GM19467 (cell line): ENCODE measurements around the gene TSFM.

ENCODE experiments used
- ATAC-seq: cut with Tn5 transposase; IDR thresholded peaks from one replicate; pipeline ENCODE4 v1.9.1; 2021; ENCODE audit warnings: mild to moderate bottlenecking, moderate library complexity; ENCODE audit not compliant: unreplicated experiment

The TSFM gene

GRCh38 chr12:57782608-57783465 lies at the start of gene TSFM:
TSFM (plus strand) TSS chr12:57782787; CDS start chr12:57782802, 15 bp downstream.
- peak; percentile 74 for ATAC-seq

DNA sequence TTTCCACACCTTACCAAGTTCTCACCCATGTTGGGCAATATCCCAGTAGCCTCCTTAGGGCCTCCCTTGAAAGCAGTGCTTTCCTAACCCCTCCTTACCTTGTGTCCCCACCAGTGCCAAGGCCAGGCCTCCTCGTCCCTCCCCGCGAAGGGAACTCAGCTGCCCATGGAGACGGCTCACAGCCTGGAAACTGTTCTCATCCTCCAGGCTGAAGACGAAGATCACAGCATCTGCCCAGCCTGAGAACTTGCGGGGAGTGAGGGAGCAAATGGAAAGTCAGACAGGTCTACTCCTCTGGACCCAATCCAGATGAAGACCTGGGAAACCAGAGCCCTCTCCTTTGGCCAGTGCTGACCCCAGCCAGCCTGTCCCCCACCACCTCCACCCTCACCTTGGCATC lies 48.7 kb upstream of the TSFM start:
- no peak for ATAC-seq

GRCh38 chr12:57734591-57734990 lies 48.0 kb upstream of the TSFM start:
- no peak for ATAC-seq

GRCh38 chr12:57735198-57735855 lies 47.3 kb upstream of the TSFM start:
- no peak for ATAC-seq

DNA sequence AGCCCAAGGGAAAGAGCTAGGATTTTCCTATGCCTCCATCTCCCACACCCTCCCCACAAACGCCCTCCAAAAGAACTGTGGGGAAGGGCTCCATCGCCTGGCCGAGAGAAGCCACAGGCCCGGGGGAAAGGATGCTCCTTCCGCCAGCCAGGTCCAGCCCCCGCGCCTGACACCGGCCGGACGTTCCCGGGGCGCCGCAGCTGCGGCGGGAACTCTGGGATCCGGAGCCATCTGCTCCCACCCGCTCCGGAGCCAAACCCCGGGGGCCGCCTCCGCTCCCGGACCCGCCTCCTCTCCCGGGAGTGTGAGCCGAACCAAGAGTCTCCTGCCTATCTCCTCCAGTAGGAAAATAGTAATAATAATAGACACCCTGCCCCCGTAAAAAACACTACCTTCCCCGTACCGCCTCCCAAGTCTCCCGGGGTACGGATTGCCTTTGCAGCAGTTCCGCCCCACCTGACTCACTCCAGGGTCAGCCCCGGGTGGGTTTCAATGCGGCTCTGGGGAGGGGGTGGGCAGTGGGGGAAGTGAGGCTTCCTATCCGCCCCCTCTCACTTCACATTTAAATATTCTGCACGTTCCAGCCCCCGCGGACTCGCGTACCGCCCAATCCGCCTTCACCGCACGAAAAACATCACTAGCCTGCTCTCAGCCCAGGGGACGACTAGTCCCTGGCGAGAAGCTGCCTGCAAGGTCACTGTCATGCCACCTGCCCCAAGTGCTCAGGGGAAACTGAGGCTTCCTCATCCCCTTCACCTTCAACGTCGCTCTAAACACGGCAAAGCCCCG lies 46.4 kb upstream of the TSFM start:
- no peak for ATAC-seq

DNA sequence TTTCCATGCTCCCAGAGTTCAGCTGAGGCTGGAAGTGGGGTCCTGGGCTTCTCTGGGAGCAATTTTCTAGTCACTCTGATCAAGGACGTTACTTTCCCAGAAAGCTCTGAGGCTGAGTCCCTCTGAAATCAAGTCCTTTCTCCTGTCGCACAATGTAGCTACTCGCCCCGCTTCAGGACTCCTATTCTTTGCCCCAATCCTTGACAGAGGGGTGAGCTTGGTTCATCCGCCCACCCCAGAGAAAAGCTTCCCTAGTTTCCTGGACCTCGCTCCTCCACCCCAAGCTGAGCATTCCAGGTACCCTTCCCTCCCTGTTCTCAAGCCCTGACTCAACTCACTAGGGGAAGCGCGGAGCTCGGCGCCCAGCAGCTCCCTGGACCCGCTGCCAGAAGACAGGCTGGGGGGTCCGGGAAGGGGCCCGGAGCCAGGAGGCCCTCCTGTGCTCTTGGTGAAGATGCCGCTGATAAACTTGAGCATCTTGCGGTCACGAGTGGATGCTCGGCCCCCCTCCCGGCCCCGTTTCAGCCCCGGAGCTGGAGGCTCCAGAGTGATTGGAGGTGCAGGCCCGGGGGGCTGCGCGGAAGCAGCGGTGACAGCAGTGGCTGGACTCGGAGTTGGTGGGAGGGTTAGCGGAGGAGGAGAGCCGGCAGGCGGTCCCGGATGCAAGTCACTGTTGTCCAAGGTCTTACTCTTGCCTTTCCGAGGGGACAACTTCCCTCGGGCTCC lies 45.7 kb upstream of the TSFM start:
- ATAC-seq: no peak

- ATAC-seq: no peak
These were observed 44.8 kb upstream of the TSFM start for GRCh38 chr12:57737467-57738460.

DNA sequence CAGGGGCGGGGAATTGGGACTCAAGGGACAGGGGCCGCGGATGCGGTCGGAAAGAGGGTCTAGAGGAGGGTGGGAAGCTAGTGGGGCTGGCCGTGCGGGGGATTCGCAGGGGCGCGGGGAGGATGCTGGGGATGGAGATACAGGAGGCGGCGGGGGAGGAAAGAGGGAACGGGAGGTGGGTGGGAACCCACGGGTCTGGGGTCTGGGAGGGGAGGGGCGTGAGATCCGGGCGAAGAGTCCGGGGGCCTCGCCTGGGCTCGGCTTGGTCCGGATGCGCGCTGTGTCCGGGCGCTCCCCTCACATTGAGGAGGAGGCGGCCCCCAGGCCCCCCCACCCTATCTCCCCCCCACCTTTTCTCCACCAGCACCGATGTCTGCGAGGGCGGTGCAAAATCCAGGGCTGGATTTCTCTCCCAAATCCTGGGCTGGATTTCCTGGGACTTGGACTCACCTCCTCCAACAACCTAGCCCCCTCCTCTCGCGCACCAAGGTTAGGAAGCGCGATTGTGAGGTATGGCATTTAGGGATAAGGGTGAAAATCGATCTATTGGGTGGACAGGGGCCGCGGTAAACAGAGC lies 43.8 kb upstream of the TSFM start, which contains the start of gene AGAP2:
AGAP2 (minus strand) TSS at position 82 of the 577 bp plus-strand sequence. CDS start 496 bp downstream, outside the sequence.
- ATAC-seq: no peak

- no peak for ATAC-seq
These were observed 43.2 kb upstream of the TSFM start for GRCh38 chr12:57739387-57739786.

DNA sequence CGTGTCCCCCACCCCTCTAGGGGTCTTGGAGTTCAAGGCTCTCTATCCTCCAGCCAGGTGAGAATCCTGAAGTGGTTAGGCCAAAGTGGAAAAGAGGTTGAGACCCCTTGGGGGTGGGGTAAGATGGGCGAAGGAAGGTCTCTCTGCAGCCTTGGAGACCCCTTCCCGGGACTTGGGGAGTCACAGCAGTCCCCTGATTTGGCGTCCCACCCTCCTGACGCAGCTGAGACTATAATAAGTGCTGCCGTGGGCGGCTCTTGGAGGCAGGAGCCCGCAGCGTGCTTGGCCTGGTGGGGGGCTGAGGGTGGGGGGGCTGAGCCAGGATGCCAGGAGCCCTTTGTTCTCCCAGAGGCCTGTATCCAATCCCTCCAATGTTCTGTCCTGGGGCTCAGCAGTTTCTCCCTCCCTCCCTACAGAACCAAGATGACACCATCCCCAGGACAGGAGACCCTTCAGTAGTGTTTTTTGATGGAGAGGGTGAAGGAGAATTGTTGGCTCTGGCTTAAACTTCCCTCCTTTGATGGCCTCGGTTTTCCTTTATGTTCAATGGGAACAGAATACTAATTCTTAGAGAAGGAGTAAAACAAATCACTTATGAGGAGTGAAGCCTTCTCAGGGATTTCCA lies 42.6 kb upstream of the TSFM start:
- ATAC-seq: no peak

DNA sequence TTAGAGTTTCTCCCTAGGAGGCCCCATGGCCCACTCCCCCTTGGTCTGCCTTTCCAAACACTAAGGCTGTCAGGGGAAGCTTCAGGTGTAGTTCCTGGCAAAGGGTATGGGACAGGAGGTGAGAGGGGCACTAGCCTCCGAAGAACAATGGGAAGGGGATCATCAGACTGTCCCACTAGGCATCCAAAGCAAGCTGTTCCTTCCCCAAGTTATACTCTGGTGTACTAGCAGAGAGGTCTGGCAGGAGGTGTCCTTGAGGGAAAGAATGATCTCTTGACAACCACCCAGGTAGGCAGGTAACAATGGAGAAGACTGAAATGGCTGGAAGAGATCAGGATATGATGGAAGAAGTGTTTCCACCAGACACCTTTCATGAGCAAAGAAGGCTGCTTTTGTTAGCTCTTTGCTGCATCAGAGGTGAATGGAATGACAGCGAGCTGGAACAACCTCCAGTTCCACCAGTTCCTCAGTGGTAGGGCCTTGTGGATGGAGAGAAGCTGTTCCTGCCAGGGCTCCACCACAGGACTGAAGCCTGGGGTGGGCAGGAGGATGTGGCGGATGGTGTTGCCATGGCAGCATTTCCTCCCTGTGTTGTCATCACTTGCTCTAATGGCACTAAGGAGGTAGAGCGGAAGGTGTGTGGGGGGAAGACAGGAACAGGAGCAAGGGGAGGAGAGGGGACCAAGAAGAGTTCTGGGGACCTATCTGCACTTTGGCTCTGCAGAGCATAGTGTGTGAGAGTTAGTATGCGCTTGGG lies 41.8 kb upstream of the TSFM start:
- peak; percentile 47 for ATAC-seq

GRCh38 chr12:57741413-57741789 lies 41.2 kb upstream of the TSFM start:
- no peak for ATAC-seq

- ATAC-seq: peak; percentile 46
These were observed 40.5 kb upstream of the TSFM start for GRCh38 chr12:57741844-57742738.

- ATAC-seq: no peak
These were observed 38.8 kb upstream of the TSFM start for GRCh38 chr12:57743769-57744168.

GRCh38 chr12:57744194-57744776 lies 38.3 kb upstream of the TSFM start:
- peak; percentile 16 for ATAC-seq

- ATAC-seq: peak; percentile 72
These were observed 37.7 kb upstream of the TSFM start, which contains the start of gene TSPAN31 for GRCh38 chr12:57744777-57745484. TSPAN31 (plus strand) TSS chr12:57745039; CDS start chr12:57745155, 116 bp downstream.
